Nephron progenitor cell (in vitro differentiated cells): ENCODE results near the gene SLC38A10.

ENCODE experiments used
- DNase-seq: peaks from one replicate; pipeline ENCODE4 v3.0.0; 2021
- H3K27ac Mint-ChIP-seq: 2 replicates; pipeline ENCODE4 v1.8.0; 2021; ENCODE audit warnings: mild to moderate bottlenecking, moderate library complexity, mixed read lengths
- H3K27me3 Mint-ChIP-seq: 2 replicates; pipeline ENCODE4 v1.8.0; 2021; ENCODE audit warnings: mild to moderate bottlenecking, low read depth, mixed read lengths; ENCODE audit not compliant: poor library complexity
- H3K36me3 Mint-ChIP-seq: 2 replicates; pipeline ENCODE4 v1.8.0; 2021; ENCODE audit warnings: low read depth, mixed read lengths
- H3K4me1 Mint-ChIP-seq: 2 replicates; pipeline ENCODE4 v1.8.0; 2021; ENCODE audit warnings: mixed read lengths
- H3K4me3 Mint-ChIP-seq: 2 replicates; pipeline ENCODE4 v1.8.0; 2021; ENCODE audit warnings: mild to moderate bottlenecking, moderate library complexity, mixed read lengths
- H3K9me3 Mint-ChIP-seq: 2 replicates; pipeline ENCODE4 v1.8.0; 2021; ENCODE audit warnings: mild to moderate bottlenecking, moderate library complexity, mixed read lengths
- CTCF ChIP-seq: fragments of 200-600 bp; sonication (generic); IDR thresholded peaks from 2 replicates; pipeline ENCODE4 v1.5.0; 2021; ENCODE audit warnings: antibody characterized with exemption

SLC38A10 gene

GRCh38 chr17:81307636-81308560 lies 12.8 kb upstream of the SLC38A10 start:
- H3K4me3 Mint-ChIP-seq, result no peak overlapping the region
- no peaks in the 10 kb centered on the region for H3K9me3 Mint-ChIP-seq
- no peaks in the 10 kb centered on the region for H3K36me3 Mint-ChIP-seq
- no peak for DNase-seq
- TF ChIP-seq CTCF, result no peak
- H3K27me3 Mint-ChIP-seq, result no peaks in the 10 kb centered on the region
- peak overlapping the region; percentile 42 for H3K27ac Mint-ChIP-seq
- peaks cover 50% of the 10 kb centered on the region for H3K4me1 Mint-ChIP-seq

GRCh38 chr17:81306898-81307510 lies 11.9 kb upstream of the SLC38A10 start:
- Mint-ChIP-seq H3K36me3 (no peaks in the 10 kb centered on the region), H3K27ac (no peak overlapping the region), H3K4me3 (no peak overlapping the region), H3K4me1 (peaks cover 59% of the 10 kb centered on the region), H3K9me3 (no peaks in the 10 kb centered on the region), H3K27me3 (no peaks in the 10 kb centered on the region)
- TF ChIP-seq CTCF, result no peak
- no peak for DNase-seq

- H3K27me3 Mint-ChIP-seq, result no peaks in the 10 kb centered on the region
- H3K9me3 Mint-ChIP-seq, result no peaks in the 10 kb centered on the region
- peaks cover 59% of the 10 kb centered on the region for H3K4me1 Mint-ChIP-seq
- TF ChIP-seq CTCF, result no peak
- no peaks in the 10 kb centered on the region for H3K36me3 Mint-ChIP-seq
- no peak overlapping the region for H3K4me3 Mint-ChIP-seq
- H3K27ac Mint-ChIP-seq, result no peak overlapping the region
- DNase-seq, result no peak
Measured at GRCh38 chr17:81306491-81306890, 11.4 kb upstream of the SLC38A10 start.

GRCh38 chr17:81305051-81305630 lies 10.0 kb upstream of the SLC38A10 start:
- Mint-ChIP-seq H3K27ac (no peak overlapping the region), H3K4me3 (peak overlapping the region; percentile 49), H3K27me3 (peaks cover 4% of the 10 kb centered on the region), H3K36me3 (no peaks in the 10 kb centered on the region), H3K9me3 (no peaks in the 10 kb centered on the region), H3K4me1 (peaks cover 54% of the 10 kb centered on the region)
- DNase-seq, result no peak
- no peak for TF ChIP-seq CTCF

- peaks cover 56% of the 10 kb centered on the region for H3K4me1 Mint-ChIP-seq
- no peak for TF ChIP-seq CTCF
- DNase-seq, result no peak
- H3K9me3 Mint-ChIP-seq, result no peaks in the 10 kb centered on the region
- H3K27ac Mint-ChIP-seq, result no peak overlapping the region
- H3K27me3 Mint-ChIP-seq, result peaks cover 4% of the 10 kb centered on the region
- H3K36me3 Mint-ChIP-seq, result no peaks in the 10 kb centered on the region
- no peak overlapping the region for H3K4me3 Mint-ChIP-seq
Measured at GRCh38 chr17:81304196-81305015, 9.3 kb upstream of the SLC38A10 start.
